Stomach (tissue), 4 donors: ENCODE results near the gene TAS2R60.

Experiments
- CTCF ChIP-seq, 7 experiments: fragments of 450-650 bp in 4 of 7; fragments of 200-600 bp in 3 of 7; sonication (generic) in 3 of 7; IDR thresholded peaks; one replicate each; pipeline ENCODE4 v1.5.1; 2016 to 2019; ENCODE audit warnings: antibody characterized with exemption in 7 of 7, control low read depth in 2 of 7, mild to moderate bottlenecking in 1 of 7
- POLR2A ChIP-seq, 4 donors: fragments of 450-650 bp; IDR thresholded peaks; one replicate each; pipeline ENCODE4 v1.6.1; 2016; ENCODE audit warnings: antibody characterized with exemption in 4 of 4, control low read depth in 2 of 4, mild to moderate bottlenecking in 1 of 4, moderate library complexity in 1 of 4
- POLR2AphosphoS5 ChIP-seq, 3 donors: sonication (generic); formaldehyde crosslinking; IDR thresholded peaks; one replicate each; pipeline ENCODE4 v1.6.1; 2016; ENCODE audit warnings: antibody characterized with exemption in 3 of 3

GRCh38 chr7:143479055-143479766 is 36.0 kb downstream of the TAS2R60 start:
- TF ChIP-seq POLR2A (IDR thresholded peaks at IDR 0.05) = no peak
- no peak for TF ChIP-seq CTCF (IDR thresholded peaks at IDR 0.05)
- TF ChIP-seq POLR2AphosphoS5 (IDR thresholded peaks at IDR 0.05) = no peak
